Natural killer cell (primary cell): Measurements from ENCODE around the gene TEAD3. TPM values are rescaled to one million over a fixed set of nuclear protein-coding genes. Genes with fewer than 3 reads are reported as not detected.

Experiments
- ATAC-seq, 3 donors: fragments of 150-1000 bp in 2 of 3; fragments of 200-7000 bp in 1 of 3; cut with Tn5 transposase; 1 replicate in 1 of 3; 2 replicates in 2 of 3; pipeline ENCODE4 v1.10.0; 2021; ENCODE audit warnings: mild to moderate bottlenecking in 2 of 3, moderate library complexity in 2 of 3
- DNase-seq, 2 donors: peaks; one replicate each; pipeline versions ENCODE4 v3.0.0 to v3.0.0-alpha.2; 2013 to 2021; ENCODE audit warnings: mixed read lengths in 1 of 2
- H3K27ac ChIP-seq: one replicate; pipeline ENCODE4 v1.5.1; 2013; ENCODE audit warnings: mild to moderate bottlenecking, low read length
- H3K27me3 ChIP-seq: one replicate; pipeline ENCODE4 v1.6.1; 2013; ENCODE audit warnings: low read length; ENCODE audit not compliant: control insufficient read depth, insufficient read depth
- H3K36me3 ChIP-seq: one replicate; pipeline ENCODE4 v1.6.1; 2013; ENCODE audit warnings: low read length; ENCODE audit not compliant: control insufficient read depth, insufficient read depth
- H3K4me1 ChIP-seq: one replicate; pipeline ENCODE4 v1.6.1; 2013; ENCODE audit warnings: low read length; ENCODE audit not compliant: control insufficient read depth, insufficient read depth
- H3K4me3 ChIP-seq: one replicate; pipeline ENCODE4 v1.5.1; 2013; ENCODE audit warnings: low read length
- H3K9me3 ChIP-seq: one replicate; pipeline ENCODE4 v1.6.1; 2013; ENCODE audit warnings: low read length; ENCODE audit not compliant: control insufficient read depth, insufficient read depth
- H3K27ac Mint-ChIP-seq, 2 donors: one replicate each; pipeline ENCODE4 v1.8.0; 2022; ENCODE audit warnings: mild to moderate bottlenecking in 2 of 2, mixed read lengths in 2 of 2, moderate library complexity in 1 of 2
- H3K27me3 Mint-ChIP-seq, 2 donors: one replicate each; pipeline ENCODE4 v1.8.0; 2022; ENCODE audit warnings: low read depth in 2 of 2, mixed read lengths in 2 of 2
- H3K36me3 Mint-ChIP-seq: one replicate; pipeline ENCODE4 v1.8.0; 2022; ENCODE audit warnings: mixed read lengths
- H3K4me1 Mint-ChIP-seq, 2 donors: one replicate each; pipeline ENCODE4 v1.8.0; 2022; ENCODE audit warnings: mixed read lengths in 2 of 2
- H3K4me3 Mint-ChIP-seq: one replicate; pipeline ENCODE4 v1.8.0; 2022; ENCODE audit warnings: mild to moderate bottlenecking, moderate library complexity, mixed read lengths
- H3K9me3 Mint-ChIP-seq, 2 donors: one replicate each; pipeline ENCODE4 v1.8.0; 2022; ENCODE audit warnings: mixed read lengths in 2 of 2
- WGBS: methylation state at CpG from one replicate; pipeline ENCODE4 v1.1.7; 2013; ENCODE audit warnings: missing lambda C conversion rate; ENCODE audit not compliant: insufficient coverage; 5-methylcytosine and 5-hydroxymethylcytosine counted together
- intact Hi-C: fragments of 100-400 bp; cut with micrococcal nuclease; formaldehyde crosslinking; loops from one replicate; pipeline ENCODE4 v1.14.2; 2022
- total RNA-seq, 4 donors: library from RNA; stranded (reverse); fragments of 120-200 nt in 1 of 4; gene quantifications; one replicate each; pipeline versions ENCODE4 v1.2.3 to v1.2.4, GENCODE V29; 2013 to 2022
- TF ChIP-seq, protein P1 (sequence below): fragments of 200-600 bp; IDR thresholded peaks from one replicate; pipeline ENCODE4 v1.8.0; 2022; ENCODE audit warnings: antibody characterized with exemption

Gene TEAD3
- total RNA-seq, 3 donors from 2014 or later (not counting 1 experiment from before 2014, with no cell fraction given): 0.39 TPM; not detected in 2

- no peaks in the 10 kb centered on the region for H3K27me3 Mint-ChIP-seq
- peak overlapping the region; percentile 79 for H3K27ac ChIP-seq
- H3K4me3 Mint-ChIP-seq: peak overlapping the region; percentile 97
- H3K27me3 ChIP-seq: no peaks in the 10 kb centered on the region
- H3K4me3 ChIP-seq: peak overlapping the region; percentile 67
- DNase-seq: peak; percentile 24 to 46
- ATAC-seq: peak in 1 of 3 donors; percentile 1
- peaks cover 38% of the 10 kb centered on the region in 2 donors for H3K4me1 Mint-ChIP-seq
- intact Hi-C loops: loop anchor here (1.0 kb wide), 3 partner anchors 17 to 172 kb away; partner anchors contain the start of genes DEF6, FANCE and PPARD
- no peaks in the 10 kb centered on the region for H3K9me3 ChIP-seq
- H3K27ac Mint-ChIP-seq: peak overlapping the region; percentile 92 to 98
- TF ChIP-seq, protein P1, sequence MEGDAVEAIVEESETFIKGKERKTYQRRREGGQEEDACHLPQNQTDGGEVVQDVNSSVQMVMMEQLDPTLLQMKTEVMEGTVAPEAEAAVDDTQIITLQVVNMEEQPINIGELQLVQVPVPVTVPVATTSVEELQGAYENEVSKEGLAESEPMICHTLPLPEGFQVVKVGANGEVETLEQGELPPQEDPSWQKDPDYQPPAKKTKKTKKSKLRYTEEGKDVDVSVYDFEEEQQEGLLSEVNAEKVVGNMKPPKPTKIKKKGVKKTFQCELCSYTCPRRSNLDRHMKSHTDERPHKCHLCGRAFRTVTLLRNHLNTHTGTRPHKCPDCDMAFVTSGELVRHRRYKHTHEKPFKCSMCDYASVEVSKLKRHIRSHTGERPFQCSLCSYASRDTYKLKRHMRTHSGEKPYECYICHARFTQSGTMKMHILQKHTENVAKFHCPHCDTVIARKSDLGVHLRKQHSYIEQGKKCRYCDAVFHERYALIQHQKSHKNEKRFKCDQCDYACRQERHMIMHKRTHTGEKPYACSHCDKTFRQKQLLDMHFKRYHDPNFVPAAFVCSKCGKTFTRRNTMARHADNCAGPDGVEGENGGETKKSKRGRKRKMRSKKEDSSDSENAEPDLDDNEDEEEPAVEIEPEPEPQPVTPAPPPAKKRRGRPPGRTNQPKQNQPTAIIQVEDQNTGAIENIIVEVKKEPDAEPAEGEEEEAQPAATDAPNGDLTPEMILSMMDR: no peak
- no peaks in the 10 kb centered on the region for H3K36me3 Mint-ChIP-seq
- peaks cover 31% of the 10 kb centered on the region for H3K4me1 ChIP-seq
- H3K9me3 Mint-ChIP-seq: no peaks in the 10 kb centered on the region
- peaks cover 38% of the 10 kb centered on the region for H3K36me3 ChIP-seq
- WGBS: 2% methylated on average over 37 of the region's 37 CpGs
These were observed 27.7 kb downstream of the TEAD3 start for GRCh38 chr6:35468980-35469750.

DNA sequence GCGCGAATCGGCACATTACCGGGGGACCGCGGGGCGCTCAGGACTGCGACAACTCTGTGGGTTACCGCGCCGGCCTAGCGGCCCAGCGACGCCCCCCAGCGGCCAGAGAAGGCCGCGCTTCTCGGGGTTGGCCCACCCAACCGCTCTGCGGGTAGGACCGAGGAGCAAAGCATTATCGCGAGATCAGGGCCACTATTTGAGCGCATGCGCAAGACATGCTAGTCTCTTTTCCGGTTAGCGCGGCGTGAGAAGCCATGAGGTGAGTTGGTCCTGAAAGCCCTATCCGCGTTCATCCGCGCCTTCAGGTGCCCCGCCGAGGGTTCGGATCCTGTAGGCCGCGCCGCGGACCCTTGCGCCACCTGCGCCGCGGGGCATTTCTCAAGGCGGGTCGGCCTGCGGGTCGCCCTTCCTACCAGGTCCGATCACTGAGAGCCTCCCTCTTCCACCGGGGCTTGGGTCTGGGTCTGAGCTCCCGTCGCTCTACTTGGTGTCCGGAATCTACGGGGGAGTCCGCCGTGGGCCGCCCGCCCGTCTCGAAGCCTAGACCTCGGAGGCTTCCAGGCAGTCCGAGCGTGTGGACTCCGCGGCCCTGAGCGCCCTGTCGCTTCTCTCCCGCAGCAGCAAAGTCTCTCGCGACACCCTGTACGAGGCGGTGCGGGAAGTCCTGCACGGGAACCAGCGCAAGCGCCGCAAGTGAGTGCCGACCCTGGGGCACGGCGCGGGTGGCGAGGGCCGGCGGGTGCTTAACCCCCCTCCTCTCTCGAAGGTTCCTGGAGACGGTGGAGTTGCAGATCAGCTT is 28.5 kb downstream of the TEAD3 start, which contains the start of gene RPL10A:
RPL10A (plus strand) TSS at position 221 of the 799 bp plus-strand sequence; CDS start at position 255, 34 bp downstream.
- peaks cover 36% of the 10 kb centered on the region for H3K36me3 ChIP-seq
- intact Hi-C loops: loop anchor here (1.0 kb wide), 3 partner anchors 16 to 171 kb away; partner anchors contain the start of genes DEF6, FANCE and PPARD
- H3K4me3 ChIP-seq: peak within 1 kb of the TSS; percentile 67
- Mint-ChIP-seq H3K27ac (peak within 1 kb of the TSS; percentile 92 to 98), H3K4me1 (peaks cover 38% of the 10 kb centered on the region in 2 donors), H3K27me3 (no peaks in the 10 kb centered on the region), H3K36me3 (no peaks in the 10 kb centered on the region), H3K4me3 (peak within 1 kb of the TSS; percentile 97), H3K9me3 (no peaks in the 10 kb centered on the region)
- H3K9me3 ChIP-seq: no peaks in the 10 kb centered on the region
- DNase-seq: peak; percentile 91 to 99
- WGBS: under 1% methylated on average over 86 of the region's 86 CpGs
- H3K27ac ChIP-seq: peak within 1 kb of the TSS; percentile 79
- TF ChIP-seq, protein P1: peak; percentile 87
- ATAC-seq: peak; percentile 87 to 97 (median 89)
- H3K4me1 ChIP-seq: peaks cover 31% of the 10 kb centered on the region
- H3K27me3 ChIP-seq: no peaks in the 10 kb centered on the region

DNA sequence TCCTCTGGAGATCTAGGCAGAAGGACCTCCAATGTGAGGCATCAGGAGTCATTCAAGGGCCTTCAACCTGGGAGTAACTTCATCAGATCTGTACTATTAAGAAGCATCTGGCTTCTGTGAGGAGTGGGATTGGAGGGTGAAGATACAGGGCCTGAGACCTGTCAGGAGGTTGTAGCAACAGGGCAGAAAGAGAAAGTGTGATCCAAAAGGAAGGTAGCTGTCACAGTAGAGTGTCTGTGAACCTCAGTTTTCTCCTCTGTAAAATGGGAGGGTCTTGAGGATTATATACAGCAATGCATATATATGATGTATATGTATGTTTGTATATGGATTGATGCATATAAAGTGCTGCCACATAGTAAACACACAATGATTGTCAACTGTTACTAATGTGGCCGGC is 31.2 kb downstream of the TEAD3 start:
- Histone ChIP-seq H3K36me3 (peaks cover 12% of the 10 kb centered on the region), H3K9me3 (no peaks in the 10 kb centered on the region), H3K4me3 (no peak overlapping the region), H3K27ac (no peak overlapping the region), H3K4me1 (peaks cover 23% of the 10 kb centered on the region), H3K27me3 (no peaks in the 10 kb centered on the region)
- H3K36me3 Mint-ChIP-seq: no peaks in the 10 kb centered on the region
- ATAC-seq (no peak), DNase-seq (no peak)
- H3K4me3 Mint-ChIP-seq: no peak overlapping the region
- WGBS: no CpG with 5 or more reads among the region's 1 CpG
- no peaks in the 10 kb centered on the region for H3K27me3 Mint-ChIP-seq
- intact Hi-C loops: loop anchor here (2.0 kb wide), 1 partner anchor 261 kb away; no protein-coding TSS in a partner anchor
- H3K9me3 Mint-ChIP-seq: no peaks in the 10 kb centered on the region
- H3K27ac Mint-ChIP-seq: no peak overlapping the region
- TF ChIP-seq, protein P1: no peak
- peaks cover 34% of the 10 kb centered on the region in 2 donors for H3K4me1 Mint-ChIP-seq
